PC-9 (cell line): ENCODE results near the gene IL18RAP. TPM values are rescaled to one million over a fixed set of nuclear protein-coding genes. Genes with fewer than 3 reads are reported as not detected.

Experiments
- BruUV-seq: library from RNA; stranded (reverse); fragments of 400-500 nt; replicated peaks from 2 replicates; lab custom pipeline; 2021; lab: Mats Ljungman, UMichigan
- CTCF ChIA-PET: fragments of 300-600 bp; sonication (Branson Sonifier 250); formaldehyde crosslinking; loops from one replicate; lab custom pipeline; 2022; ENCODE audit warnings: antibody characterized with exemption; lab: Charles Lee
- POLR2A ChIA-PET: fragments of 300-600 bp; sonication (Branson Sonifier 250); formaldehyde crosslinking; loops from one replicate; lab custom pipeline; 2022; ENCODE audit warnings: antibody characterized with exemption; ENCODE audit not compliant: unreplicated experiment; lab: Charles Lee
- DNase-seq, 2 experiments: peaks; one replicate each; pipeline versions ENCODE4 v3.0.0 to v3.0.0-alpha.2; 2015 to 2022; ENCODE audit warnings: mixed read lengths in 1 of 2
- H2AFZ ChIP-seq: fragments of 200-600 bp; sonication (generic); 2 replicates; pipeline ENCODE4 v1.8.1; 2017; ENCODE audit warnings: antibody characterized with exemption
- H3F3A ChIP-seq: fragments of 200-600 bp; sonication (generic); 2 replicates; pipeline ENCODE4 v1.8.1; 2017; ENCODE audit warnings: antibody characterized with exemption, mild to moderate bottlenecking, low read depth; ENCODE audit not compliant: insufficient read depth
- H3K27ac ChIP-seq: fragments of 200-600 bp; sonication (generic); 2 replicates; pipeline ENCODE4 v1.6.1; 2016; ENCODE audit warnings: mixed run types
- H3K27me3 ChIP-seq: fragments of 200-600 bp; sonication (generic); 2 replicates; pipeline ENCODE4 v1.6.1; 2016; ENCODE audit warnings: low read depth, mixed run types; ENCODE audit not compliant: insufficient read depth
- H3K36me3 ChIP-seq: fragments of 200-600 bp; sonication (generic); 2 replicates; pipeline ENCODE4 v1.6.1; 2016; ENCODE audit warnings: low read depth, mixed run types
- H3K4me1 ChIP-seq: fragments of 200-600 bp; sonication (generic); replicated peaks from 2 replicates; pipeline ENCODE4 v1.6.1; 2016; ENCODE audit warnings: mixed run types; ENCODE audit not compliant: insufficient read depth
- H3K4me2 ChIP-seq: fragments of 200-600 bp; sonication (generic); 2 replicates; pipeline ENCODE4 v1.6.1; 2017; ENCODE audit warnings: mixed run types
- H3K4me3 ChIP-seq: fragments of 200-600 bp; sonication (generic); 2 replicates; pipeline ENCODE4 v1.6.1; 2016; ENCODE audit warnings: mixed run types
- H3K79me2 ChIP-seq: fragments of 200-600 bp; sonication (generic); 2 replicates; pipeline ENCODE4 v1.6.1; 2017; ENCODE audit warnings: low read depth, mixed run types
- H3K9me2 ChIP-seq: fragments of 200-600 bp; sonication (generic); 2 replicates; pipeline ENCODE4 v1.8.1; 2017; ENCODE audit warnings: mild to moderate bottlenecking; ENCODE audit not compliant: insufficient read depth
- H3K9me3 ChIP-seq: fragments of 200-600 bp; sonication (generic); 2 replicates; pipeline ENCODE4 v1.8.1; 2016; ENCODE audit warnings: low read depth; ENCODE audit not compliant: insufficient read depth
- H4K20me1 ChIP-seq: fragments of 200-600 bp; sonication (generic); 2 replicates; pipeline ENCODE4 v1.8.1; 2017; ENCODE audit not compliant: insufficient read depth
- CTCF ChIP-seq: fragments of 200-600 bp; sonication (generic); conservative IDR thresholded peaks from 2 replicates; pipeline ENCODE4 v1.6.1; 2017; ENCODE audit warnings: mixed run types, antibody characterized with exemption, mild to moderate bottlenecking, moderate library complexity
- EZH2 ChIP-seq: fragments of 200-600 bp; sonication (generic); IDR thresholded peaks from 2 replicates; pipeline ENCODE4 v1.8.0; 2017; ENCODE audit warnings: antibody characterized with exemption, low read depth
- intact Hi-C: fragments of 100-400 bp; cut with micrococcal nuclease; formaldehyde crosslinking; loops from one replicate; pipeline ENCODE4 v1.10.0; 2022; ENCODE audit not compliant: unreplicated experiment
- total RNA-seq: library from RNA; stranded (reverse); gene quantifications from 2 replicates; pipeline ENCODE4 v1.2.3, GENCODE V29; 2021

The IL18RAP gene
- total RNA-seq, 1 experiment from 2014 or later: not detected

- DNase-seq: no peak
- Histone ChIP-seq H4K20me1 (no peaks in the 10 kb centered on the region), H3K4me2 (no peak overlapping the region), H3K27me3 (no peaks in the 10 kb centered on the region), H2AFZ (no peak overlapping the region), H3K4me3 (no peak overlapping the region), H3F3A (no peaks in the 10 kb centered on the region), H3K9me3 (0 out of 2 replicates have a peak, but pooled peaks cover 5% of the 10 kb centered on the region), H3K27ac (no peak overlapping the region), H3K36me3 (no peaks in the 10 kb centered on the region), H3K4me1 (no peaks in the 10 kb centered on the region), H3K9me2 (no peaks in the 10 kb centered on the region), H3K79me2 (no peaks in the 10 kb centered on the region)
- BruUV-seq: no TSS peak
- POLR2A ChIA-PET: no interaction called here
- TF ChIP-seq EZH2 (no peak), CTCF (no peak)
- intact Hi-C loops: no loop called here
- CTCF ChIA-PET: no interaction called here
Measured at GRCh38 chr2:102410952-102411351, 12.0 kb upstream of the IL18RAP start.

DNA sequence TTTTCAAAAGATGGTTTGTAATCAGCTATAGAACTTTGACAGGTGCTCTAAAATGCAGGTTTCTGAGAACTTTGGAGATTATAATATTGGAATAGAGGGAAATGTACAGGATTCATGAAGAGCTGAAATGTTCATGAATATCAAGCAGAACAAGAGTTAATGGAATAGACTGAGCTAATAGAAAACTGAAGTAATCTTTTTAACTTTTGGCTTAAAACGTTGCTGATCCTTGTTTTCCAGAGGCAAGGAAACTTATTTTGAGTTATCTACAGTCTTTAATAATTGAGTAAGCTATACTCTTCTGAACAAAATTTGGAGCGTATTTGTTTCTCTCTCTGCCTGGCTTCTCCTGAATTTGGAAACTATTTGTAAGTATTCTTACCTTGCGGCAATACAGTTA lies 10.8 kb upstream of the IL18RAP start:
- intact Hi-C loops: no loop called here
- TF ChIP-seq CTCF: no peak
- TF ChIP-seq EZH2: no peak
- Histone ChIP-seq H4K20me1 (no peaks in the 10 kb centered on the region), H3K27ac (no peak overlapping the region), H3K4me1 (no peaks in the 10 kb centered on the region), H2AFZ (no peak overlapping the region), H3K9me2 (no peaks in the 10 kb centered on the region), H3K79me2 (no peaks in the 10 kb centered on the region), H3K36me3 (no peaks in the 10 kb centered on the region), H3K27me3 (no peaks in the 10 kb centered on the region), H3K4me2 (no peak overlapping the region), H3K9me3 (0 out of 2 replicates have a peak, but pooled peaks cover under 1% of the 10 kb centered on the region), H3F3A (no peaks in the 10 kb centered on the region), H3K4me3 (no peak overlapping the region)
- ChIA-PET CTCF (no interaction called here), POLR2A (no interaction called here)
- no TSS peak for BruUV-seq
- DNase-seq: no peak

- POLR2A ChIA-PET: no interaction called here
- Histone ChIP-seq H3K36me3 (no peaks in the 10 kb centered on the region), H3K27me3 (no peaks in the 10 kb centered on the region), H3K9me2 (no peaks in the 10 kb centered on the region), H3K4me3 (no peak overlapping the region), H3K27ac (no peak overlapping the region), H3K4me1 (no peaks in the 10 kb centered on the region), H3K9me3 (no peaks in the 10 kb centered on the region), H4K20me1 (no peaks in the 10 kb centered on the region), H3K79me2 (no peaks in the 10 kb centered on the region), H3K4me2 (no peak overlapping the region), H2AFZ (no peak overlapping the region), H3F3A (no peaks in the 10 kb centered on the region)
- no TSS peak for BruUV-seq
- TF ChIP-seq CTCF (no peak), EZH2 (no peak)
- DNase-seq: no peak
- CTCF ChIA-PET: no interaction called here
- intact Hi-C loops: no loop called here
Measured at GRCh38 chr2:102417946-102418345, 5.0 kb upstream of the IL18RAP start.
